ENCODE data around the gene STAG1. TPM values are rescaled to one million over a fixed set of nuclear protein-coding genes. Genes with fewer than 3 reads are reported as not detected.
"Not testable (repeated sequence)": the region's sequence is repeated elsewhere in the genome, so short reads cannot be mapped to it uniquely, and the experiment has no call there.

Gene STAG1
- total and polyA plus RNA-seq, 12 donors: 7.5 to 39.8 (median 24.6) TPM

DNA sequence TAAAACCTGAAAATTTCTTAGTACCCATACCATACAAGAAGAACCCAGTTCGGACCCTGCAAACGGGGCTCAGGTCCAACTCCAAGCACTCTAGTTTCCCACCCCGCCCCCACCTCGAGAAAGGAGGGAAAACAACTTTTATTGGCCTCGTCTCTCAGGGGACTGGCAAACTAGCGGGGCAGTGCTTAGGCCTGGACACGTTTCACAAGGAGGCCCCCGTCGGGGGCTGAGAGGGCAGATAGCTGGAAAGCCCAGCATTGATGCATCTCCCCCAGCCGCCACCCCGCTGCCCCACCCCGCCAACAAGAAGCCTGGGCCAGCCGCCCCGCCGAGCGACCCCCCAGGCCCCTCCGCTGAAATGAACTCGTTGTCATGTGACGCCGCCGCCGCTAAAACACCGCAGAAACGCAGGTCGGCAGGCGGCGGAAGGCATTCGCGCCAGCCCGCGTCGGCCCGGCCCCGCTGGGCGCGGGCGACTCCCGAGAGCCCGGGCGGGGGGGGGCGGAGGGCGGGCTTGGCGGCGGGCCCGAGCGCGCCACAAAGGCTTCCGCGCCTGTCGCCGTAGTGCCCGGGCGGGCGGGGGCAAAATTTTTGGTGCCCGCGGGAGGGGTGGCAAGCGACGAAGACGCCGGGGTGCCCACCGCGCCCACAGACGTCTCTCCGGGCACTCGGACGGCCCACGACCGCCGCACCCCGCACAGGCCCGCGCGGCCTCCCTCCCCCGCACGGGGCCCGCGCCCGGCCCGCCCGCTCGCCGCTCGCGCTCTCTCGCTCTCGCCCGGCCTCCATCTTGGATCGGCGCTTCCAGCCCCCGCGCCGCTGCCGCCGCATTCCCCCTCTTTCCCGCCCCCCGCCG is 634 bp downstream of the STAG1 start:
- WGBS, 4 donors: 0 to 1% (median 0%) methylated on average over 6 to 95 of the region's 97 CpGs
- H3K4me1 ChIP-seq (replicated peaks in 1 of 2): peaks cover 7 to 29% of the 10 kb centered on the region in 2 donors
- no peaks in the 10 kb centered on the region for H3K9me3 ChIP-seq (replicated peaks in 1 of 3)
- peak in 1 of 2 donors; percentile 55 for TF ChIP-seq POLR2A (IDR thresholded peaks at IDR 0.05)
- TF ChIP-seq, protein P1, sequence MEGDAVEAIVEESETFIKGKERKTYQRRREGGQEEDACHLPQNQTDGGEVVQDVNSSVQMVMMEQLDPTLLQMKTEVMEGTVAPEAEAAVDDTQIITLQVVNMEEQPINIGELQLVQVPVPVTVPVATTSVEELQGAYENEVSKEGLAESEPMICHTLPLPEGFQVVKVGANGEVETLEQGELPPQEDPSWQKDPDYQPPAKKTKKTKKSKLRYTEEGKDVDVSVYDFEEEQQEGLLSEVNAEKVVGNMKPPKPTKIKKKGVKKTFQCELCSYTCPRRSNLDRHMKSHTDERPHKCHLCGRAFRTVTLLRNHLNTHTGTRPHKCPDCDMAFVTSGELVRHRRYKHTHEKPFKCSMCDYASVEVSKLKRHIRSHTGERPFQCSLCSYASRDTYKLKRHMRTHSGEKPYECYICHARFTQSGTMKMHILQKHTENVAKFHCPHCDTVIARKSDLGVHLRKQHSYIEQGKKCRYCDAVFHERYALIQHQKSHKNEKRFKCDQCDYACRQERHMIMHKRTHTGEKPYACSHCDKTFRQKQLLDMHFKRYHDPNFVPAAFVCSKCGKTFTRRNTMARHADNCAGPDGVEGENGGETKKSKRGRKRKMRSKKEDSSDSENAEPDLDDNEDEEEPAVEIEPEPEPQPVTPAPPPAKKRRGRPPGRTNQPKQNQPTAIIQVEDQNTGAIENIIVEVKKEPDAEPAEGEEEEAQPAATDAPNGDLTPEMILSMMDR (IDR thresholded peaks at IDR 0.05): no peak
- intact Hi-C loops (cut with DNase I): loop anchor here (5.0 to 10.0 kb wide), 4 partner anchors 204 to 359 kb away; no protein-coding TSS in a partner anchor
- no peaks in the 10 kb centered on the region for H3K36me3 ChIP-seq (replicated peaks in 1 of 2)
- DNase-seq: peak; percentile 78 to 89 (median 81)
- H3K27me3 ChIP-seq: no peaks in the 10 kb centered on the region
- peak overlapping the region; percentile 62 to 93 (median 82) for H3K4me3 ChIP-seq
- peak overlapping the region; percentile 94 to 100 (median 100) for H3K27ac ChIP-seq

DNA sequence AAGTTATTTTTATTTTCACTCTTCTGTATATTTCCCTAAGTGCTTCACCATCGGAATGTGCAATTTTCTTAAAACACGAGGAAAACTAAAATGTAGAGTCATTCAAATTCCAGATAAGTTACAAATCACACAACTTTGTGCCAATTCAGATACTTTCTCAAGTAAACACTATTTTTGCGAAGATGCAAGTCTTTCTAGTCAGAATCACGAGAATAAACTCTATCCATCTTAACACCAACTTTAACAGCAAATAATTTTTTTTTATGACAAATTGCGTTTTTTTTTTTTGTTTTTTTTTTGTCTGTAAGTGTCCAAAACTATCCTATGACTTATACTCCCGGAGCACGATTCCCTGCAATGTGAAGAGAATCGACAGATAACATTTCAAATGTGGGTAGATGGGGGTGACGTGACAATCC is 1.3 kb downstream of the STAG1 start:
- Histone ChIP-seq H3K36me3 (replicated peaks in 1 of 2) (no peaks in the 10 kb centered on the region), H3K4me1 (replicated peaks in 1 of 2) (peaks cover 7 to 29% of the 10 kb centered on the region in 2 donors), H3K27ac (peak overlapping the region; percentile 94 to 100 (median 100)), H3K4me3 (peak overlapping the region; percentile 27 to 93 (median 73)), H3K9me3 (replicated peaks in 1 of 3) (no peaks in the 10 kb centered on the region), H3K27me3 (no peaks in the 10 kb centered on the region)
- 1% methylated on average over 9 of the region's 9 CpGs for WGBS, 4 donors
- no peak for TF ChIP-seq POLR2A (IDR thresholded peaks at IDR 0.05)
- TF ChIP-seq, protein P1 (IDR thresholded peaks at IDR 0.05): no peak
- no peak for DNase-seq
- intact Hi-C loops (cut with DNase I): loop anchor here (5.0 to 10.0 kb wide), 4 partner anchors 204 to 359 kb away; no protein-coding TSS in a partner anchor

DNA sequence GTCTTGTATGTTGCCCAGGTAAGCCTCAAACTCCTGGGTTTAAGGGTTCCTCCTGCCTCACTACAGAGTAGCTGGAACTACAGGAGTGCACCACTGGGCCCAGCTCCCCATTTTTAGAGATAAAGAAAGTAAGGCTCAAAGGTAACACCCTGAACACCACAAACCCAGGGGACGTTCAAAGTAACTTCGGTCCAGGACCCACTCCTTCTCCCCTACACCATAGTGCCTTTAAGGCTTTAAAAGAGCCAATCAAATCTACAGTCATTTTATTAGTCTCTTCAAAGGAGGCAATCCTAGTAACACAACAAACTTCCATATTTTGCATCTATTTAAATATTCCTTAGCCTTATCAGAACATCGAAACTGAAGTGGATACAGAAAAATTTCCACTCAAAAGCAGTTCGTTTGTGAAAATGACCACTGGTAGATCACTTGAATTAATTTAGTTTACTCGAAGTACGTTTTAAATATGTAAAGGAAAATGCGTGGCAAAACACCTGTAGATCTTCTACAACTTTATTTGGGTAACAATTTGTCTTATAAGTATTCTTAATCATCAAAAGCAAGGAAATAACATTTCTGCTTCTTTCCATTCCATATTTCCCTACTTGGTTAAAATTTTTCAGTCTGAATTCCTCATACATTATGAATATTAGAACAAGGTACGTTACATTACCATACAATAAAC is 1.8 kb downstream of the STAG1 start:
- Histone ChIP-seq H3K27me3 (no peaks in the 10 kb centered on the region), H3K4me3 (peak overlapping the region in 2 of 4 donors; percentile 84 to 93), H3K4me1 (replicated peaks in 1 of 2) (peaks cover 7 to 29% of the 10 kb centered on the region in 2 donors), H3K27ac (peak overlapping the region; percentile 71 to 100 (median 100)), H3K9me3 (replicated peaks in 1 of 3) (no peaks in the 10 kb centered on the region), H3K36me3 (replicated peaks in 1 of 2) (no peaks in the 10 kb centered on the region)
- intact Hi-C loops (cut with DNase I): loop anchor here (5.0 to 10.0 kb wide), 4 partner anchors 203 to 358 kb away; no protein-coding TSS in a partner anchor
- 6 to 14% (median 8%) methylated on average over 8 of the region's 8 CpGs for WGBS, 4 donors
- TF ChIP-seq, protein P1 (IDR thresholded peaks at IDR 0.05): no peak
- TF ChIP-seq POLR2A (IDR thresholded peaks at IDR 0.05): no peak
- no peak for DNase-seq

DNA sequence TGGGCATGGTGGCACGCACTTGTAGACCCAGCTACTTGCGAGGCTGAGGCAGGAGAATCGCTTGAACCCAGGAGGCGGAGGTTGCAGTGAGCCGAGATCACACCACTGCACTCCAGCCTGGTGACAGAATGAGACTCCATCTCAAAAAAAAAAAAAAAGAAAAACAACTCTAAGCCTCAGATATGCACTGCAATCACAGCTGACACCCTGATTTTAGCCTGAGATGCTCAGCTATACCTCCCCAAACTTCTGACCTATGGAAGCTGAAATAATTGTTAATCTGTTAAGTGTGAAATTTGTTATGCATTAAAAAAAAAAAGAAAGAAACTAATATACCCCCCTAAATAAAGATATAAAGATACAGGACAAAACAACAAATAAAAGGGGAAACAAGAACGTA is 2.6 kb downstream of the STAG1 start:
- Histone ChIP-seq H3K27ac (peak overlapping the region in 1 of 5 donors; percentile 100), H3K4me1 (replicated peaks in 1 of 2) (peaks cover 7 to 29% of the 10 kb centered on the region in 2 donors), H3K4me3 (peak overlapping the region in 1 of 4 donors; percentile 93)
- H3K27me3 ChIP-seq; DNase-seq; H3K36me3 ChIP-seq (replicated peaks in 1 of 2); H3K9me3 ChIP-seq (replicated peaks in 1 of 3): not testable (repeated sequence)
- WGBS, 4 donors: 76 to 90% (median 85%) methylated on average over 6 of the region's 6 CpGs
- intact Hi-C loops (cut with DNase I): loop anchor here (5.0 to 10.0 kb wide), 4 partner anchors 202 to 357 kb away; no protein-coding TSS in a partner anchor
